T-cell (primary cell): Measurements from ENCODE around the gene SMURF2. TPM values are rescaled to one million over a fixed set of nuclear protein-coding genes. Genes with fewer than 3 reads are reported as not detected.

Source experiments
- ATAC-seq, 4 experiments: fragments of 200-7000 bp in 3 of 4; fragments of 150-1000 bp in 1 of 4; cut with Tn5 transposase; replicated peaks in 1 of 4; 1 replicate in 3 of 4; 2 replicates in 1 of 4; pipeline ENCODE4 v1.10.0; 2021; ENCODE audit warnings: moderate library complexity in 3 of 4, mild to moderate bottlenecking in 2 of 4, moderate number of reproducible peaks in 1 of 4
- CTCF ChIA-PET, 2 donors: fragments of 300-600 bp; sonication (Branson Sonifier 250); formaldehyde crosslinking; loops; one replicate each; lab custom pipeline; 2022; ENCODE audit warnings: antibody characterized with exemption in 2 of 2; lab: Charles Lee
- POLR2A ChIA-PET, 2 donors: fragments of 300-600 bp; sonication (Branson Sonifier 250); formaldehyde crosslinking; loops; one replicate each; lab custom pipeline; 2022; ENCODE audit warnings: antibody characterized with exemption in 2 of 2; lab: Charles Lee
- DNase-seq, 35 experiments: peaks; one replicate each; pipeline versions ENCODE4 v3.0.0 to v3.0.0-alpha.2; 2013 to 2023
- H3K27ac ChIP-seq: one replicate; pipeline ENCODE4 v1.5.1; 2013; ENCODE audit warnings: low read length
- H3K27me3 ChIP-seq, 2 experiments: replicated peaks in 1 of 2; 1 replicate in 1 of 2; 2 replicates in 1 of 2; pipeline versions ENCODE4 v1.6.1 to v1.7.0; 2013; ENCODE audit warnings: low read length in 1 of 2, mixed read lengths in 1 of 2; ENCODE audit not compliant: control insufficient read depth in 2 of 2, insufficient read depth in 2 of 2; ENCODE audit errors: extremely low read depth in 1 of 2
- H3K36me3 ChIP-seq, 2 donors: 1 replicate in 1 of 2; 2 replicates in 1 of 2; pipeline versions ENCODE4 v1.6.1 to v1.7.0; 2013; ENCODE audit warnings: low read length in 1 of 2; ENCODE audit not compliant: control insufficient read depth in 2 of 2, insufficient read depth in 1 of 2; ENCODE audit errors: extremely low read depth in 1 of 2
- H3K4me1 ChIP-seq, 2 experiments: 1 replicate in 1 of 2; 2 replicates in 1 of 2; pipeline versions ENCODE4 v1.6.1 to v1.7.0; 2013; ENCODE audit warnings: low read length in 2 of 2, mixed read lengths in 1 of 2; ENCODE audit not compliant: insufficient read depth in 2 of 2, control insufficient read depth in 1 of 2; ENCODE audit errors: extremely low read depth in 1 of 2
- H3K4me3 ChIP-seq, 2 donors: 1 replicate in 1 of 2; 2 replicates in 1 of 2; pipeline versions ENCODE4 v1.5.1 to v1.7.0; 2013; ENCODE audit warnings: mild to moderate bottlenecking in 2 of 2, low read length in 1 of 2, moderate library complexity in 1 of 2; ENCODE audit not compliant: control insufficient read depth in 1 of 2; ENCODE audit errors: extremely low read depth in 1 of 2
- H3K9me3 ChIP-seq: 2 replicates; pipeline ENCODE4 v1.7.0; 2013
- H3K27ac Mint-ChIP-seq, 2 donors: one replicate each; pipeline ENCODE4 v1.8.0; 2020 to 2021; ENCODE audit warnings: mild to moderate bottlenecking in 2 of 2, mixed read lengths in 2 of 2
- H3K27me3 Mint-ChIP-seq, 2 donors: one replicate each; pipeline ENCODE4 v1.8.0; 2021 to 2022; ENCODE audit warnings: mixed read lengths in 2 of 2
- H3K36me3 Mint-ChIP-seq: one replicate; pipeline ENCODE4 v1.8.0; 2021; ENCODE audit warnings: mixed read lengths
- H3K4me1 Mint-ChIP-seq, 3 donors: one replicate each; pipeline ENCODE4 v1.8.0; 2020 to 2022; ENCODE audit warnings: mixed read lengths in 3 of 3, mild to moderate bottlenecking in 1 of 3
- H3K4me3 Mint-ChIP-seq, 3 donors: one replicate each; pipeline ENCODE4 v1.8.0; 2020 to 2022; ENCODE audit warnings: mild to moderate bottlenecking in 3 of 3, mixed read lengths in 3 of 3, moderate library complexity in 3 of 3
- H3K9me3 Mint-ChIP-seq, 3 donors: one replicate each; pipeline ENCODE4 v1.8.0; 2020 to 2022; ENCODE audit warnings: mixed read lengths in 3 of 3
- WGBS: methylation state at CpG from one replicate; pipeline ENCODE4 v1.1.5; 2013; ENCODE audit warnings: missing lambda C conversion rate; ENCODE audit not compliant: insufficient coverage; 5-methylcytosine and 5-hydroxymethylcytosine counted together
- total RNA-seq, 35 experiments: library from RNA in 6 of 35; stranded (reverse) in 6 of 35; fragments of 120-200 nt in 1 of 35; gene quantifications; one replicate each; pipeline versions ENCODE4 v1.2.1 to v1.2.4 and lab custom pipeline; 2013 to 2026

SMURF2 gene
- total RNA-seq, 5 donors from 2014 or later (not counting 1 experiment from before 2014, with no cell fraction given) = 27.4 to 36.6 (median 34.8) TPM

DNA sequence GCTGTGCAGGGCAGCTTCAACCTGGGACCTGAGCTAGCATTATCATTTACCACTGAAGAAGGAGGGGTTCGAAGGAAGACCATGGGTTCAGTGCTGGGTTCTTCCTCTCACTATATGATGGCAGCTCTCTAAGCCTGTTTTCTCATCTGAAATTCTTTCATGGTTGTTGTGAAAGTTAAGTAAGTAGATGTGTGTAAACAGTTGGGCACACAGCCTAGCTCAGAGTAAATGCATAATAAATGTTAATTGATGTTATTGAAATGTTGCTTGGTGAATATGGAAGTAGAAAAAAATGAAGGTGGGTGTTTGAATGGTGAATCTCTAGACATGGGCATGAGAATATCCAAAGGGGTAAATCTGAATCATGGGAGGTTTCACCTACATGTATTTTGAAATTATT, 146.3 kb downstream of the SMURF2 start:
- Mint-ChIP-seq H3K4me1 (peaks cover 21 to 46% (median 32%) of the 10 kb centered on the region in 3 donors), H3K4me3 (no peak overlapping the region), H3K36me3 (peaks cover 57% of the 10 kb centered on the region), H3K27ac (peak overlapping the region in 1 of 2 donors; percentile 53), H3K9me3 (no peaks in the 10 kb centered on the region), H3K27me3 (no peaks in the 10 kb centered on the region)
- POLR2A ChIA-PET = interaction anchor here (0.5 to 1.0 kb wide), 2 partner anchors 9 to 17 kb away, joined by 3 to 4 read pairs; partner anchors contain the start of genes CEP95 (in 1 of the 2) and DDX5 (in 1 of the 2)
- Histone ChIP-seq H3K36me3 (peaks cover 16 to 79% of the 10 kb centered on the region in 2 donors), H3K9me3 (no peaks in the 10 kb centered on the region), H3K27me3 (no peaks in the 10 kb centered on the region), H3K4me3 (no peak overlapping the region), H3K4me1 (no peaks in the 10 kb centered on the region), H3K27ac (no peak overlapping the region)
- CTCF ChIA-PET = interaction anchor here in 1 of 2 donors (0.7 kb wide), 1 partner anchor 48 kb away, joined by 3 read pairs; no protein-coding TSS in a partner anchor
- ATAC-seq (no peak), DNase-seq (no peak)
- no CpG with 5 or more reads among the region's 1 CpG for WGBS

GRCh38 chr17:64515419-64515818, 146.7 kb downstream of the SMURF2 start:
- Mint-ChIP-seq H3K4me1 (peaks cover 25 to 48% (median 35%) of the 10 kb centered on the region in 3 donors), H3K36me3 (peaks cover 61% of the 10 kb centered on the region), H3K27me3 (no peaks in the 10 kb centered on the region), H3K9me3 (no peaks in the 10 kb centered on the region), H3K4me3 (no peak overlapping the region), H3K27ac (peak overlapping the region in 1 of 2 donors; percentile 53)
- H3K9me3 ChIP-seq = no peaks in the 10 kb centered on the region
- peaks cover 12 to 80% of the 10 kb centered on the region in 2 donors for H3K36me3 ChIP-seq
- DNase-seq (no peak), ATAC-seq (no peak)
- POLR2A ChIA-PET = interaction anchor here in 1 of 2 donors (1.0 kb wide), 1 partner anchor 9 kb away, joined by 4 read pairs; the partner anchor contains the start of genes CEP95 and DDX5
- CTCF ChIA-PET = no interaction called here
- H3K27ac ChIP-seq = no peak overlapping the region
- WGBS = 100% methylated on average over 1 of the region's 2 CpGs
- no peak overlapping the region for H3K4me3 ChIP-seq
- H3K4me1 ChIP-seq = no peaks in the 10 kb centered on the region
- H3K27me3 ChIP-seq = no peaks in the 10 kb centered on the region

DNA sequence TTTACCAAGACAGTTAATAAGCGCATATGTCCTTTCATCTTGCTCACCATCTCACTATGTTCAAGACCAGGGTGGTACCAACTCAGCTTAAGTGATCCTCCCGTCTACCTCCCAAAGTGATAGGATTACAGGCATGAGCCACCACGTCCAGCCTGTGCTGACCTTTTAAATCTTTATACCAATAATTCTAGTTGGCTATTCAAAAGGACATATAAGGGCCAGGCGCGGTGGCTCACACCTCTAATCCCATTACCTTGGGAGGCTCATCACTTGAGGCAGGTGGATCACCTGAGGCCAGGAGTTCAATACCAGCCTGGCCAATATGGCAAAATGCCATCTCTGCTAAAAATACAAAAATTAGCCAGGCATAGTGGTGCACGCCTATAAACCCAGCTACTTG, 152.9 kb downstream of the SMURF2 start:
- Mint-ChIP-seq H3K27me3 (no peaks in the 10 kb centered on the region), H3K9me3 (no peaks in the 10 kb centered on the region), H3K27ac (no peak overlapping the region), H3K4me3 (peak overlapping the region in 2 of 3 donors; percentile 37 to 100), H3K4me1 (peaks cover 52 to 60% (median 57%) of the 10 kb centered on the region in 3 donors), H3K36me3 (peaks cover 55% of the 10 kb centered on the region)
- no peak for DNase-seq
- Histone ChIP-seq H3K36me3 (peaks cover 7 to 52% of the 10 kb centered on the region in 2 donors), H3K4me1 (peaks cover 9 to 23% of the 10 kb centered on the region in 2 experiments), H3K27ac (no peak overlapping the region), H3K4me3 (no peak overlapping the region), H3K27me3 (no peaks in the 10 kb centered on the region), H3K9me3 (no peaks in the 10 kb centered on the region)
- ChIA-PET CTCF (no interaction called here), POLR2A (no interaction called here)
- ATAC-seq = no peak
- 92% methylated on average over 2 of the region's 6 CpGs for WGBS

DNA sequence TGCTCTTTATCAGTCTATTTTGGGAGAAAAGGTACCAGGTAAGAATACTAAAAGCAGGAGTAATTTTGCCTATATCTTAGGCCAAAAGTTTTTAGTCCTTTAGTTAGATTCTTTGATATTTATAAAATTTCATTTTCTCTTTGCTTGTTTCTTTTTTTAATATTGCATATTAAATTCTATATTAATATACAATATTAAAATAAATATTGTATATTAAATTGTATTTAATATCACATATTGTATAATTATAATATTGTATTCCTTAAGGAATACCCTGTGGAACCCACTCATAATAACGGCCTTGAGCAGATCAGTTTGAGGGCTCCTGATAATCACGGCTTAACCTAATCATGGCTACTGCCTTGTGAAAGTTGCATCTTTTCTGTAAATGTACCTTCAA, 153.4 kb downstream of the SMURF2 start:
- Histone ChIP-seq H3K36me3 (peaks cover 7 to 54% of the 10 kb centered on the region in 2 donors), H3K27me3 (no peaks in the 10 kb centered on the region), H3K4me3 (no peak overlapping the region), H3K9me3 (no peaks in the 10 kb centered on the region), H3K4me1 (peaks cover 14 to 27% of the 10 kb centered on the region in 2 experiments), H3K27ac (no peak overlapping the region)
- CTCF ChIA-PET = no interaction called here
- no CpG with 5 or more reads among the region's 2 CpGs for WGBS
- Mint-ChIP-seq H3K27me3 (no peaks in the 10 kb centered on the region), H3K36me3 (peaks cover 55% of the 10 kb centered on the region), H3K4me1 (peaks cover 55 to 60% (median 59%) of the 10 kb centered on the region in 3 donors), H3K4me3 (peak overlapping the region; percentile 97 to 100 (median 100)), H3K9me3 (no peaks in the 10 kb centered on the region), H3K27ac (no peak overlapping the region)
- DNase-seq = no peak
- POLR2A ChIA-PET = no interaction called here
- no peak for ATAC-seq

DNA sequence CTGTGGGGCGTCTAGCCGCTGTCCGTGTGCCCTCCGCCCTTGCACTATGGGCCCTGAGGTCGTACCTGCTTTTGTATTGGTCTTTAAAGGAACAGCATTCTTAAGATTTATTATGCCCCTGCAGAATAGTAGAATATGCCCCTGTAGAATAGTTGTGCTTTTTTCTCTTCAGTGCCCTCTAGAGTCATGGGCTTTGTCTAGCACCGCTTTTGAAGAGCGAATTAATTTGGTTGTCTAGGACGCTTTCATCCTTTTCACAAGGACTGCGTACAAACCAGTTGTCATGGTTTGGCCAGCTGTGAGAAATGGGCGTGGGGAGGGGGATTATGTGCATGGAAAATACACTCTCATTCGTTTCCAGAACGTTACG, 154.7 kb downstream of the SMURF2 start:
- H3K36me3 Mint-ChIP-seq = peaks cover 59% of the 10 kb centered on the region
- peaks cover 0 to 56% of the 10 kb centered on the region in 2 donors for H3K36me3 ChIP-seq
- CTCF ChIA-PET = interaction anchor here (1.0 to 2.4 kb wide), 5 partner anchors 11 to 88 kb away, joined by 3 to 31 read pairs (median 10); partner anchors contain the start of gene POLG2 (in 1 of the 2)
- H3K27ac ChIP-seq = peak overlapping the region; percentile 99
- H3K27me3 Mint-ChIP-seq = no peaks in the 10 kb centered on the region
- peaks cover 19 to 34% of the 10 kb centered on the region in 2 experiments for H3K4me1 ChIP-seq
- peak in 20 of 35 experiments; percentile 8 to 79 (median 24) for DNase-seq
- peak overlapping the region; percentile 99 to 100 for H3K27ac Mint-ChIP-seq
- H3K4me3 ChIP-seq = peak overlapping the region; percentile 91 to 99
- H3K4me1 Mint-ChIP-seq = peaks cover 59 to 66% (median 60%) of the 10 kb centered on the region in 3 donors
- H3K9me3 Mint-ChIP-seq = no peaks in the 10 kb centered on the region
- ATAC-seq = peak; percentile 25 to 41 (median 40)
- POLR2A ChIA-PET = interaction anchor here (0.6 to 3.6 kb wide), 8 partner anchors 10 to 362 kb away, joined by 3 to 72 read pairs (median 4); partner anchors contain the start of gene POLG2 (in 2 of the 2)
- H3K4me3 Mint-ChIP-seq = peak overlapping the region; percentile 97 to 100 (median 100)
- H3K9me3 ChIP-seq = no peaks in the 10 kb centered on the region
- WGBS = 0% methylated on average over 5 of the region's 13 CpGs
- no peaks in the 10 kb centered on the region for H3K27me3 ChIP-seq

DNA sequence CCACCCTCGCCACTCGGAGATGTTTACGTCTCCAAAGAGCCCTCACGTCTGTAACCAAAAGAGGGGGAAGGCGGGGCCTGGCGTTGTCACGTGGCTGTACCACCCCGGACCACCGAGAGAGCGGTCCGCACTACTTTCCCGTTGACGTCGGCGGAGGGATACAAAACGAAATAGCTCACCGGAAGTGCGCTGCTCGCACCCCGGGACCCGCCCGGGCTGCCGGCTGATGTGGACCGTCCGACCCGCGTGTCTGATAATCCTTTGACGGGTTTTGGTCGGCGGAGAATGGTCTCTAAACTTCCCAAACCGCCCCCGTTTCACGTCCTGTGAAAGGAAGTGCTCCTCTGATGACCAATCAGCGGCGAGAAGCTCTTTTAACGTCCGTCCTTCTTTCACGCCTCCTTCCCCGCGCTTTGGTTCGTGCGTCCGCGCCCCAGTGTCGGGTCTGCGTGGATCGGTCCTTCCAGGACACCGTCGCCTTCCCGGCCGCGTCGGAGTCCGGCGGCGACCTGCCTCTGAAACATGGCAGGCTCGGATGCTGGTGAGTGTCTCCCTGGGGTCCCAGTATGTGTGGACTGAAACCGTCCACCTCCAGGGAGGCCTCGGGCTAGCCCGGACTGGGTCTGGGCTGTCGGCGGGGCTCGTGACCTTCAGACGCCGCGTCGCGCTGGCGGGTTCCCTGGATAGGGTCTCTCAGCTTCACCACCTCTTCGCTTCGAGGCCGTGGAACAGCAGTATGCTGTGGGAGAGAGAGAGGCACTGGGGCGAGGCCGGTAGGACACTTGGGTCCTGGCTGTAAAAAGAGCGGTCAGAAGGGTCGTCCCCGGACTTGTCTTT, 155.3 kb downstream of the SMURF2 start, which contains the start of gene CEP95:
TSS of gene CEP95 (plus strand) at position 402 of the 837 bp plus-strand sequence. CDS start at position 523, 121 bp downstream.
- H3K27me3 Mint-ChIP-seq = no peaks in the 10 kb centered on the region
- H3K9me3 Mint-ChIP-seq = no peaks in the 10 kb centered on the region
- Histone ChIP-seq H3K9me3 (no peaks in the 10 kb centered on the region), H3K4me1 (peaks cover 19 to 34% of the 10 kb centered on the region in 2 experiments), H3K4me3 (peak within 1 kb of the TSS; percentile 91 to 99), H3K27me3 (no peaks in the 10 kb centered on the region), H3K27ac (peak within 1 kb of the TSS; percentile 99), H3K36me3 (peaks cover 0 to 58% of the 10 kb centered on the region in 2 donors)
- peak within 1 kb of the TSS; percentile 99 to 100 for H3K27ac Mint-ChIP-seq
- ATAC-seq (peak; percentile 63 to 76 (median 69)), DNase-seq (peak in 34 of 35 experiments; percentile 90 to 98 (median 95))
- POLR2A ChIA-PET = interaction anchor here (0.6 to 3.6 kb wide), 14 partner anchors 9 to 734 kb away, joined by 3 to 72 read pairs (median 6); partner anchors contain the start of gene POLG2 (in 2 of the 2)
- WGBS = under 1% methylated on average over 73 of the region's 77 CpGs
- H3K4me1 Mint-ChIP-seq = peaks cover 62 to 72% (median 62%) of the 10 kb centered on the region in 3 donors
- peaks cover 62% of the 10 kb centered on the region for H3K36me3 Mint-ChIP-seq
- H3K4me3 Mint-ChIP-seq = peak within 1 kb of the TSS; percentile 97 to 100 (median 100)
- CTCF ChIA-PET = interaction anchor here (0.5 to 2.4 kb wide), 6 partner anchors 10 to 243 kb away, joined by 3 to 31 read pairs (median 8); partner anchors contain the start of genes POLG2 (in 1 of the 2) and TEX2 (in 1 of the 2)
